HEK293 (cell line): ENCODE results near the gene KRT82.

Experiments used
- REPIN1 ChIP-seq: fragments of 450-650 bp; formaldehyde crosslinking; IDR thresholded peaks from 2 replicates; pipeline ENCODE4 v1.5.1; 2017; ENCODE audit warnings: missing biosample characterization, missing genetic modification characterization, low read depth
- YY1 ChIP-seq: fragments of 450-650 bp; formaldehyde crosslinking; IDR thresholded peaks from 2 replicates; pipeline ENCODE4 v1.5.1; 2018; ENCODE audit warnings: missing biosample characterization, missing genetic modification characterization
- ZNF274 ChIP-seq, 2 experiments: fragments of 200-500 bp in 1 of 2; fragments of 450-650 bp in 1 of 2; sonication (Bioruptor generic) in 1 of 2; formaldehyde crosslinking in 1 of 2; IDR thresholded peaks; 2 replicates each; pipeline versions ENCODE4 v1.5.1 to v1.6.1; 2014 to 2016; ENCODE audit warnings: borderline replicate concordance in 1 of 2, inconsistent platforms in 1 of 2, low read length in 1 of 2, missing biosample characterization in 1 of 2, missing genetic modification characterization in 1 of 2
- ZNF280D ChIP-seq: fragments of 450-650 bp; formaldehyde crosslinking; IDR thresholded peaks from 2 replicates; pipeline ENCODE4 v1.5.1; 2016; ENCODE audit warnings: missing biosample characterization, missing genetic modification characterization
- ZSCAN23 ChIP-seq: fragments of 450-650 bp; formaldehyde crosslinking; IDR thresholded peaks from 2 replicates; pipeline ENCODE4 v1.5.1; 2016; ENCODE audit warnings: missing biosample characterization, missing genetic modification characterization
- TF ChIP-seq, protein P1 (sequence below): fragments of 450-650 bp; formaldehyde crosslinking; IDR thresholded peaks from 2 replicates; pipeline ENCODE4 v1.5.1; 2016; ENCODE audit warnings: missing biosample characterization, missing genetic modification characterization

DNA sequence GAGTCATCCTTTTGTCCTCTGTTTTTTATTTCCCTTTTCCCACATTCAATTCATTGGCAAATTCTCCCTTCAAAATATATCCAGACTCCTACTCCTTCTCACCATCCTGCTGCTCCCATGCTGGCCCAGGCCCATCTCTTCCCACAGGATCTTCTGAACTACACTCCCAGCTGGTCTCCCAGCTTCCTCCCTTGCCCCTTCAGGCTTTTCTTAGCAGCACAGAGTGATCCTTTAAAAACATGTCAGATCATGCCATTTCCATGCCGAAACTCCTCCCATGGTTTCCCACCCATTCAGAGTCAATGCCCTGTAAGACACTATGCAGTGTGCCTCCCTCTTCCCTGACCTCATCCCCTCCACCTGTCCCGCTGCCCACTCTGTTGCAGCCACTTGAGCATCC lies 18.3 kb downstream of the KRT82 start:
- TF ChIP-seq REPIN1 (tag by site-specific recombination) = no peak
- TF ChIP-seq ZSCAN23 (tag by site-specific recombination) = no peak
- no peak for TF ChIP-seq YY1 (tag by site-specific recombination)
- TF ChIP-seq, protein P1, sequence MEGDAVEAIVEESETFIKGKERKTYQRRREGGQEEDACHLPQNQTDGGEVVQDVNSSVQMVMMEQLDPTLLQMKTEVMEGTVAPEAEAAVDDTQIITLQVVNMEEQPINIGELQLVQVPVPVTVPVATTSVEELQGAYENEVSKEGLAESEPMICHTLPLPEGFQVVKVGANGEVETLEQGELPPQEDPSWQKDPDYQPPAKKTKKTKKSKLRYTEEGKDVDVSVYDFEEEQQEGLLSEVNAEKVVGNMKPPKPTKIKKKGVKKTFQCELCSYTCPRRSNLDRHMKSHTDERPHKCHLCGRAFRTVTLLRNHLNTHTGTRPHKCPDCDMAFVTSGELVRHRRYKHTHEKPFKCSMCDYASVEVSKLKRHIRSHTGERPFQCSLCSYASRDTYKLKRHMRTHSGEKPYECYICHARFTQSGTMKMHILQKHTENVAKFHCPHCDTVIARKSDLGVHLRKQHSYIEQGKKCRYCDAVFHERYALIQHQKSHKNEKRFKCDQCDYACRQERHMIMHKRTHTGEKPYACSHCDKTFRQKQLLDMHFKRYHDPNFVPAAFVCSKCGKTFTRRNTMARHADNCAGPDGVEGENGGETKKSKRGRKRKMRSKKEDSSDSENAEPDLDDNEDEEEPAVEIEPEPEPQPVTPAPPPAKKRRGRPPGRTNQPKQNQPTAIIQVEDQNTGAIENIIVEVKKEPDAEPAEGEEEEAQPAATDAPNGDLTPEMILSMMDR (tag by site-specific recombination) = no peak
- no peak for TF ChIP-seq ZNF274 (IDR thresholded peaks at IDR 0.05; ENCODE audit: low read length)
- TF ChIP-seq ZNF274 (tag by site-specific recombination; IDR thresholded peaks at IDR 0.05; ENCODE audit: borderline replicate concordance) = no peak
- TF ChIP-seq ZNF280D (tag by site-specific recombination) = no peak
